Endothelial cell of hepatic sinusoid (primary cell): ENCODE measurements around the gene TSC1.

Source experiments
- in situ Hi-C: cut with HindIII; loops from 2 replicates; pipeline ENCODE4 v1.10.0; 2017; ENCODE audit warnings: low sequenced_read_pairs

TSC1 gene

DNA sequence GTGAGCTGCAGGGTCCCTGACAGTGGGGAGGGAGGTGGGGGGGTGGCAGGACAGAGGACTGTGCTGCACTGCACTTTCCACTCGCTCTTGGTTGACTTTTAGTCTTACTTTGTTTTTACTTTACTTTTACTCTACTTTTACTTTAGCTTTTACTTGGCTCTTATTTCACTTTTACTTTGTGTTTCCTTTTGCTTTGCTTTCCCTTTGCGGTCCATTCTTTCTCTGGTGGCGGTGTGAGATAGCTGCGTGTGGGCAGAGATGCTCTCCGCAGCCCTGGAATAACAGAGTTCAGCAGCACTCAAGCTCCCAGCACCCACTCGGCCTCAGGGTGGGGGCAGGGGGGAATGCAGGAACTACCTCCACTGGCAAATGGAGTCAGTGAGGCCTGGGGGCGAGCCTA, 71.0 kb downstream of the TSC1 start:
- in situ Hi-C loops: no loop called here

DNA sequence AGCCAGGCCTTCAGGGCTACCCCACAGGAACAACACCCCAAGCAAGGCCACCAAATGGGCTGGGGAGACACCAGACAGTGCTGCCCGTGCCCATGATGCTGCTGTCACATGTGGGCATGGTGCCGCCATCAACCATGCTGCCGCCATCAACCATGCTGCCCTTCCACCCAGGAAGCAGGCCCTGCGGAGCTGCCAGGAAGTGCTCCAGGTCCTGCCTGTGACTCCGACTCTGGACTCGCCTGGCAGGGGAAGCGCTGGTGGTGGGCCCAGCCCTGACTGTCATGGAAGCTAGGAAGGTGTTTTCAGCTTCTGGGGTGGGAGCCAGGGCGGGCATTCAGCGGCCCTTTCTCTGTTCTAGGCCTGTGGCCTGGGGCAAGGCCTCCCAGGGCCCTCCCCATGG, 75.2 kb downstream of the TSC1 start:
- in situ Hi-C loops: loop anchor here (10.0 kb wide), 1 partner anchor 94 kb away; no protein-coding TSS in a partner anchor

DNA sequence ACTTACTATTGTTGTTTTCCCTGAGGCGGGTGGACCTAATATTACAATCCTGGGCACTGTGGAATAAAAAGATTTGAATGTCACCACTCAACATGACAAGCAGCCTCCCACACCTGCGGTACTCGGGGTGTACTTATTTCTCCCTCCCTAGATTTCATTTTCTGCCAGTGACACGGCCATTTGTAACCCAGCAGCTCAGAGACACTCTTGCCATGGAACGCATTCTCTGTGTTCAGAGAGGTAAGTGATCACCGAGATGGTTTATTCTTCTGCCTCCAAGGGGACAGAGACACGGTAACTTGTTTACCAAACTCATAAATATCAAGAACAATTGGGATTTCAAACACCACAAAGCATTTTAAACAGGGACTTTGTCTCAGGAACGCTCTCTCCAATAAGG, 77.5 kb downstream of the TSC1 start:
- in situ Hi-C loops: loop anchor here (10.0 kb wide), 1 partner anchor 92 kb away; no protein-coding TSS in a partner anchor

DNA sequence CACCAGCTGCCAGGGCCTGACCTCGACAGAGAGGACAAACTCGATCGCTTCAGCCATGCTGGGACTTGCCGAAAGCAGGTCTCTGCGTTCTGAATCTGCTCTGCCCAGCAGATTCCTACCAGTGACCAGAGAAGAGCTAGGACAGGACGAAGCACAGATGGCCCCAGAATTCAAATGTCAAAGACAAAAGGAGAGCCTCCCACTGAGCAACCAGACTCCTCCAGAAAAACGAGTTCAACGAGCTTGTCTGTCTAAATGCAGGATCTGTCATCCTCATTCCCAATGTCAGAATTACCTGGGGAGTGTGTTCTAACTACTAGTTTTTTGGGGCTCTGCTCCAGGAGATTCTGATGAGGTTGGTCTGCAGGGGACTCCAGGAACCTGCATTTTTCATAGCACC, 79.7 kb downstream of the TSC1 start:
- in situ Hi-C loops: loop anchor here (10.0 kb wide), 1 partner anchor 90 kb away; no protein-coding TSS in a partner anchor

DNA sequence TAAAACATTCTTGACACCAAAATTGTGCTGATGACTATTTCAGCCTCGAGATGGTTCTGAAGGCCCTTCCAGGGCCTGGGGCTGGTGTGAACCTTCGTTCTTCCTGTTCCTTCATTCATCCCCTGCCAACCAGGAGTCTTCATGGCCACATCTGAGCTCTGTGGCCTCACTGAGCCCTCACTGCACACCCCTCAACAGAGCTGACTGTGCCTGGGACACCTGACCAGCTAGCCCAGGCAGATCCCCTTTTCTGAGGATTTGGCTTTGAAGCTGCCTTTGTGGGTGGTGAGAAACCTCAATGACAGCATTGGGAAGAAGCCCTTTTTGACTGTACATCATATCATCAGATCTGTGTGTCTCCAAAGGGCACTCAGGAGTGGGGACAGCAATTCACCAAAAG, 80.1 kb downstream of the TSC1 start:
- in situ Hi-C loops: loop anchor here (10.0 kb wide), 1 partner anchor 89 kb away; no protein-coding TSS in a partner anchor

DNA sequence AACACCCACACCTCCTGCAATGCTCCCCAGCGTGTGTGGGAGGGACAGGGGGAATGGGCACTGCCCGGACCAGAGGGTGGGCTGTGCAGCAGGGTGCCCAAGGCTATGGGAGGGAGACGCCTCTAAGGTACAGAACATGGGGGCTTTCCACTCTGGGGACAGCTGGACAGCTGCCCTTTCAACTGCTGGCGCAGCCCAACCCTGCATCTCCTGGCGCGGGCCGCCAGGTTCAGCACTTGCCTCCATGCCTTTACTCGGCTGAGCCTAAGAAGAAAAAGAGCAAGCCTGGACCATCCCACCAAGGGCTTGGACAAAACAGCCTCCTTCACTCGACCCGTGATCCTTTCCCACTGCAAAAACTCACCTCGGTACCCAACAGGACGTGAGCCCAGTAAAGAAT, 81.3 kb downstream of the TSC1 start:
- in situ Hi-C loops: loop anchor here (10.0 kb wide), 1 partner anchor 88 kb away; no protein-coding TSS in a partner anchor

DNA sequence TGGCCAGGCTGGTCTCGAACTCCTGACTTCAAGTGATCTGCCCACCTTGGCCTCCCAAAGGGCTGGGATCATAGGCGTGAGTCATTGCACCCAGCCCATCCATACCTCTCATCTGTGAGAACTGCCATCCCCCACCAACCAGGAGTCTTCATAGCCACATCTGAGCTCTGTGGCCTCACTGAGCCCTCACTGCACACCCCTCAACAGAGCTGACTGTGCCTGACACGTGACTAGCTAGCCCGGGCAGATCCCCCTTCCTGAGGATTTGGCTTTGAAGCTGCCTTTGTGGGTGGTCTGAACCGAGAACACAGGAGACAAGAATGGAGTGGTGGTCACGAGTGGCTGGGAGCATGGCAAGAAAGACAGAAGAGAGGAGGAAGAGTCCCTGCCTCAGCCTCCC, 81.9 kb downstream of the TSC1 start:
- in situ Hi-C loops: loop anchor here (10.0 kb wide), 1 partner anchor 88 kb away; no protein-coding TSS in a partner anchor

DNA sequence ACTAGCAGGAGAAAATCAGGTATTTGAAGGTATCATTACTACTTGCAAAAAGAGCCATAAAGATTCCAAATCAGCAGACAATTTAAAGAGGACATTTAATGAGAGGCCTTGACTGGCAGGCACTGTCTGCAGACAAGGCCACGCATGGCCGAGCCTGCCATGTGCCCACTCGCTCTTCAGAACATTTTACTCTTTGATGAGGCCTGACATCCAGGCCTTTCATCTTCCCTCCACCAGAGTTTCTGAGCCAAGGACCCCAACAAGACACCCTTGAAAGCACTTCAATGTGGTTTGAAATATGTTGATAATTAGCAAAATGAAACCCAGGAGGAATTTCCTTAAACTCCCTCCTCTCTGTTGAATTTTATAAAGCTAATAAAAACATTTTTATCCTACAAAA, 82.8 kb downstream of the TSC1 start:
- in situ Hi-C loops: loop anchor here (10.0 kb wide), 1 partner anchor 87 kb away; no protein-coding TSS in a partner anchor

DNA sequence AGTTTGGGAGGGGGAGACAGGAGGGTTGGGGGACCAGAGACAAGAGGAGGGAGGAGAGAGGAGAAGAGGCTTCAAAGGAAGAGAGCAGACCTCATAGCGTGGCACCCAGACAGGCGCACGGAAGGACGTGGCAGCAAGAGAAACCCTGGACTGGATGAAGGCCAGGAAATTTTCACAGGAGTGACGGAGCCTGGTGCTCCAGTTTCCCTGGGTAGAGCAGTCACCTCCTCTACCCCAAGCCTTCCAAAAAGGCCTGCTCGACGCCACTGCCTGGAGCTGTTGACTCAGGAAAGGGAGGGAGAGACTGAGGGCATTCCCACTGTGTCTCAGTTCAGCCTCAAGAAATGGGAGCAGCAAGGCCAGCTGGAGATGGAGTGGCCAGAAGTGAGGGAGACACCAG, 85.7 kb downstream of the TSC1 start:
- in situ Hi-C loops: no loop called here

DNA sequence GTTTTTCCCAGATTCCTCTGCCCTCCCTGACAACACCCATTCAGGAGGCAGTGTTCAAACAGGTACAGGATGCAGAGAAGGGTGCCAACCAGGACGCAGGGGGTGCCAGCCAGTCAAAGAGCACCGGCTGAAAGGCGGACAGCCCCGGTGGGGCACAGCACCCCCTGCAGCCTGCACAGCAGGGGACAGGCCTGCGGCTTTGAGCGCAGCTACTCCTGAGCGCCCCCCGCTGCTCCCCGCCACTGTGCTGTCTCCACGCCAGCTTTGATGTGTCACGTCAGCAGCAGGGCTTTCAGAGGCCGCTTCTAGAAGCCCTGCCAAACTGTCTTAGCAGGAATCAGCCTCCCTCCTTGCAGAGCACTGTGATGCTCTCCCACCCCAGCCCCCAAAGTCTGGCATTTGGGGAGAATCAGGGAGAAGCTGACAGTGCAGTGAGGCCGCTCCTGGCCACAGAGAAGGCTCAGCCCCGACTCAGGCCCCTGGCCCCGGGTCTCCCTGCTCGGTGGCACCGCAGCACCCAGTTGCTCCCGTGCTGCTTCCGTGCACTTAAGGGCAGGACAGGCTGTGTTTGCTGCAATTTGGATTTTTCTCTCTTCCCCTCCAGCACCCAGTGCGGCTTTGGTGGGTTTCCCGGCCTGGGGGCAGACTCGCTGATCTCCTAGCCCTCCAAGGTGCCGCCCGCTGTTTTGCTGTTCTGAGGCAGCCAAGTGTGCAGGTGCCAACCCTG, 86.6 kb downstream of the TSC1 start:
- in situ Hi-C loops: no loop called here

DNA sequence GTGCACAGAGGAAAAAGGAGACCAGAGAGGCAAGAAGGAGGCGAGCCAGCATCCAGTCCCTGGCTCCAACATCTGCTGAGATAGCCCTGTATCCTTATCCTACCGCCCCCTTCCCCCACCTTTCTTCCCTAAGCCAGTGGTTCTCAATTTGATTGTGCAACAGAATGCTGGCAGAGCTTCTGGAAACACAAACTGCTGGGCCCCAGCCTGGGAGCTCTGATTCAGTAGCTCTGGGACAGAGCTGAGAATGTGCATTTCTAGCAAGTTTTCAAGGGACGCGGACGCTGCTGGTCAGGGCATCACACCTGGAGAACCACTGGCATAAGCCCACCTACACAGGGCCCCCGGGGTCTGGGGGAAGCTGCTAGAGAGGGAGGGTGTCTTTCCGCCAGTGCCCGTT, 87.4 kb downstream of the TSC1 start:
- in situ Hi-C loops: no loop called here

DNA sequence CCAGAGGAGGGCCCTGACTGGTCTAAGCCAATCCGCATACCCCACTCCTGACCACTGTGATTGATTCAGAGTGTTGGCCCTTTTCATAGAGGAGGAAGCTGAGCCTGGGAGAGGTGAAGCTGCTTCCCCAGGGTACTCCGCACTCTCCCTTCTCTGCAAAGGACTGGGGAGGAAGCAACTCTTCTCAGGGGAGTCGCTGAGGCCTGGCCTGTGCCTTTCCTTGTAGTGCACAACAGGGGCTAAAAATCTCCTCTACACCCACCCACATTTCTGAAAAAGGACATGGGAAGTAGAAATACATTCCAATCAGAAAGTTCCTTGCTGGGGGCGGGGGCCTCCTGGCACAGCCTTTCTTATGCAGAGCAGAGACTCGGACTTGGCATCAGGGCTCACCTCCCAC, 88.5 kb downstream of the TSC1 start:
- in situ Hi-C loops: no loop called here

DNA sequence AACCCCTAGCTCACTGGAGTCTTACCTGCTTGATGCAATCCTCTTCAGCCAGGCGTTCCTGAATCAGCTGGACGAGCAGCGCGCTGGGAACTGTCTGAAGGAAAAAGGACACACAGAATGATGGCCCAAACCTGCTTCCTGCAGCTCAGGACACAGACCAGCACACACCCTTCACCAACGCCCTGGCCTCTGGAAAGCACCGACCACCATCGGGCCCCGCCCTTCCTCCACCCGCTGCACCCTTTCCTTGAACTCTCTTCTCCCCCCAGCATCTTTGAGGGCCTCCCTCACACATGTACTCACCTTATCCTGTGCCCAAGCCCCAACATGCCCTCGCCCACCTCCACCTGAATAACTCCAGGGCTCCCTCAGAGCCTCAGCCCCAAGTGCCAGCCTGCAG, 89.6 kb downstream of the TSC1 start:
- in situ Hi-C loops: no loop called here

DNA sequence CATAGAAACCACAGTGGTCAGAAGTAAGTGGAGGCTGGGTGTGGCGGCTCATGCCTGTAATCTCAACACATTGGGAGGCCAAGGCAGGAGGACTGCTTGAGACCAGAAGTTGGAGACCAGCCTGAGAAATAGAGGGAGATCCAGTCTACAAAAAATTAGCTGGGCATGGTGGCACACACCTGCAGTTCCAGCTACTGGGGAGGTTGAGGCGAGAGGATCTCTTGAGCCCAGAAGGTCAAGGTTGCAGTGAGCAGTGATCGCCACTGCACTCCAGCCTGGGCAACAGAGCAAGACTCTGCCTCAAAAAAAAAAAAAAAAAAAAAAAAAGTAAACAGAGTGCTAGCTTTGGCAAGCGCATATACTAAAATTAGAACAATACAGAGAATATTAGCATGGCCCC, 90.9 kb downstream of the TSC1 start:
- in situ Hi-C loops: no loop called here

DNA sequence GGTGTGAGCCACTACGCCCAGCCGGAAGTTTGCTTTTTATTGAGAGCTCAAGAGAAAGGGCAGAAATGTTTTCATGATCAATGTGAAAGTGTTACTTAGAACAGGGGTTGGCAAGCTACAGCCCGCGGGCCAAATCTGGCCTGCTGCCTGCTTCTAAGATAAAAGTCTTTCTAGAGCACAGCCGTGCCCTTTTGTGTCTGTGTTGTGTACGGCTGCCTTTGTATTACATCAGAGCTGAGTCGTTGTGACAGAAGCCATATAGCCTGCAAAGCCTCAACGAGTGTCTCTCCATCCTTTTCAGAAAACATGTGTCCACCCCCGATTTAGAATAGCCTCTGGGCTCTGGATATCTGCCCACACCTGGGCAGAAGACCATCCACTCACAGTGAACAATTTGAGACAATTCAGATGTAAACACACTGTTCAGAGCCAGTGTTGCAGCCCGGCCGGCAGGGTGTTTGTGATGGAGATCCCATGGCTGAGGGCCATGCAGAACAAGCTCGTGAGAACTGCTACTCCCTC, 95.2 kb downstream of the TSC1 start:
- in situ Hi-C loops: no loop called here

DNA sequence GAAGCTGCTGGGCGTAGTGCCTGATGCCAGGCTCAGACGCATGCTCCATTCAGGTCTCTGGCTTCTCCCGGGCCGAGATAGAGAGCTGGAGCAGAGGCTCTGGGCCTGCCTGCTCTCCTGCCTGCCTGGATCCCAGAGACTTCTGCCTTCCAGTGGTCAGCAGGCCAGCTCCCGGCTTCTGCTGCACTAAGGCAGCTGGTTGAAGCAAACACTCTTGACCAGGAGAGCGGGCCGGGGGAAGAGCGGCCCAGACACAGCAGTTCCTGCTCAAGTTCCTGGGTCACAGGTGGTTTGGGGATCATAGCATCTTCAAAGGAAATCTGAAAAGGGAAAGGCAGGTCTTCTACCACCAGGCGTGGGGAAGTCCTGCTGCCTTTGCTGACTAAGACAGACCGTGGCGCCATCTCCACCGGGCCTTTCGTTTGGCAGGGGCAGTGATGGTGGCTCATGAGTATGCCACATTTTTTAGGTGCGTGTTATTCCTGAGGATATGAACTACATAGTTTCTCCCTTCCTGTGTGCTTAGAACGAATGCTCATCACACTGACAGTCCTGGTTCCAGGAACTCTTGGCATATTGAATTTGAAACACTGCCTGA, 97.4 kb downstream of the TSC1 start:
- in situ Hi-C loops: no loop called here

DNA sequence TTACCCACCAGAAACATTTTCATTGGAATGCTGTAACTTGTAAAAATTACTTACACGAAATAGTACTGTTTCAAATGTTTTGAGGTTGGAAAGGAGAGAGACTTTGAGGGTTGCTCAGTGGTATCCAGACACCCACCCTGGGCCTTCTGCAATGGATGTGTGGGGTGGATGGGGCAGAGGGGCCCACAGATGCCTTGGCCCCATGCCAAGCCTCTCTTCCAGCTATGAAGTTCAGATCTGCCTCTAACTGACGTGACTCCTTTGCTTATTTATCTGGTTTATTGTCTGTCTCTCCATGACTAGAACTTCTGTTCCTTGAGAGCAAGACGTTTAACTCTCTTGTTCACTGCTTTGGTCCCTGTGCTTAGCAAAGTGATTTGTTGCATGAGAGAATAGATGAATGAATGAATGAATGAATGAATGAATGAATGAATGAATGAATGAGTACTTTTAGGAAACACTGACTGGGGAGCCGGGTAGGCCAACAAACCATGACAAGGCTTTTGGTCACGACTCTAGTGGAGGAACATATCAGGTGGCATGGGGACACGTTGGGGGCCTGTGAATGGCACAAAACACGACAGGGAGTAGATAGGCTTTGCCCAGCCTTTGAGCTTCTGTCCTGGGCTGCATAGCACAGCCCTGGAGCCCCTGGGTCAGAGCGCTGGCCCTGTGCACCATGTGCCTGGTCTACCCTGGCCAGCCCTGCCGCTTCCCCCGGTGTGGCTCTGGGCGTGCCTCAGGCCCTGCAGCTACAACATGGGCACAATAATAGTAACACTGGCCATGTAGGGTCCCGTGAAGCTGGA, 98.1 kb downstream of the TSC1 start:
- in situ Hi-C loops: no loop called here

DNA sequence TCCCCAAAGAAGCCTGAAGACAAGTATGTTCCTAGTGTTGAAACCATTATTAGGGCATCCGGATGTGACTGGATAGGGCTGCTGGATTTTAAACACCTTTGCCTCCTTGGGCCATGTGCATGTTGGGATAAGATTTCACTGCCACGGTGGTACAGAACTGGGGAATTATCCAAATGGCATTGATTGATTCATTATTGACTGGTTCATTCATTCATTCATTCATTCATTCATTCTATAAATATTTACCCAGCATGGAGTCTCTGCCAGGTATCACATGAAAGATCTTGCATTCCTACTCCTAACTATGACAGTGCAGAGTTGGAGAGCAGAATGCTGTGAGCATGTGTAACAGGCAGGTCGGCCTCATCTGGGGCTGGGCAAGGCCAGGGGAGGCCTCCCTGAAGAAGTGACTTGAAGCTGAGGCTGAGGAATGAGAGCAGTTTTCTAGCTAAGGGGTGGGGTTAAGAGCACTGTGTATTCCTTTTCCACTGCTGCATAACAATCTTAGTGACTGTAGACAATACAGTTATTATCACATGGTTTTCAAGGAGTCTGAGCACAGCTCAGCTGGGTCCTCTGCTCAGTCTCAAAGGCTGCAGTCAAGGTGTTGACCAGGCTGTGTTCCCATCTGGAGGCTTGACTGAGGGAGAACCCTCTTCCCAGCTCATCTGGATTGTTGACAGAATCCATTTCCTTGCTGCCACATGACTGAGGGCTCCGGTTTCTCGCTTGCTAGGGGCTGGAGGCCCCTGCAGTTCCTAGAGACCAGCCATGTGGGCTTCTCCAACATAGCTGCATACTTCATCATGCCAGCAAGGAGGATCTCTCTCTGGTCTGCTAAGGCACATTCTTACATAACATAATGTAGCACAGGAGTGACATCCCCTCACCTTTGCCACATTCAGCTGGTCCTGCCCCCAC, 102.0 kb downstream of the TSC1 start:
- in situ Hi-C loops: no loop called here
